ENCODE measurements around the gene TMCC1.

GRCh38 chr3:129749692-129750091 is 143.8 kb downstream of the TMCC1 start:
- TF ChIP-seq CTCF (IDR thresholded peaks at IDR 0.05; ENCODE audit: extremely low read depth in 1 of 2, insufficient read depth in 1 of 2, low read depth in 1 of 2, low read length in 2 of 2), result no peak
- TF ChIP-seq POLR2AphosphoS5 (IDR thresholded peaks at IDR 0.05; ENCODE audit: insufficient read depth, low read depth, low read length), result no peak
